Cerebellar nuclear complex (tissue), 1 donor: ENCODE data around the gene RNF223.
"Not testable (repeated sequence)": the region's sequence is repeated elsewhere in the genome, so short reads cannot be mapped to it uniquely, and the experiment has no call there.

Experiments
- DNase-seq, 2 experiments: peaks; one replicate each; lab custom pipeline; 2025; lab: John Stamatoyannopoulos, UW

RNF223 gene

GRCh38 chr1:1109743-1110142 lies 35.6 kb upstream of the RNF223 start:
- no peak for DNase-seq

GRCh38 chr1:1106510-1107221 lies 32.6 kb upstream of the RNF223 start:
- DNase-seq, result no peak

- not testable (repeated sequence) for DNase-seq
These were observed 30.0 kb upstream of the RNF223 start for GRCh38 chr1:1104152-1104551.

GRCh38 chr1:1101503-1101902 lies 27.4 kb upstream of the RNF223 start:
- no peak for DNase-seq

GRCh38 chr1:1100296-1100695 lies 26.2 kb upstream of the RNF223 start:
- no peak for DNase-seq

- no peak for DNase-seq
These were observed 25.5 kb upstream of the RNF223 start for GRCh38 chr1:1099506-1100183.

GRCh38 chr1:1098681-1099421 lies 24.7 kb upstream of the RNF223 start:
- no peak for DNase-seq

- DNase-seq, result not testable (repeated sequence)
These were observed 22.0 kb upstream of the RNF223 start for GRCh38 chr1:1096136-1096535.

- no peak for DNase-seq
These were observed 20.9 kb upstream of the RNF223 start for GRCh38 chr1:1094981-1095380.

GRCh38 chr1:1093610-1093943 lies 19.5 kb upstream of the RNF223 start:
- no peak for DNase-seq

GRCh38 chr1:1092894-1093609 lies 18.9 kb upstream of the RNF223 start:
- DNase-seq, result no peak

- no peak for DNase-seq
These were observed 18.2 kb upstream of the RNF223 start for GRCh38 chr1:1092149-1092855.

GRCh38 chr1:1091344-1092148 lies 17.4 kb upstream of the RNF223 start:
- no peak for DNase-seq

GRCh38 chr1:1090424-1091343 lies 16.6 kb upstream of the RNF223 start:
- DNase-seq, result no peak

GRCh38 chr1:1089731-1090423 lies 15.8 kb upstream of the RNF223 start:
- DNase-seq, result no peak

GRCh38 chr1:1088801-1089680 lies 14.9 kb upstream of the RNF223 start:
- DNase-seq, result no peak

- DNase-seq, result no peak
These were observed 14.1 kb upstream of the RNF223 start for GRCh38 chr1:1088029-1088800.
